ENCODE results near the gene MAP3K7. TPM values are rescaled to one million over a fixed set of nuclear protein-coding genes. Genes with fewer than 3 reads are reported as not detected.

MAP3K7 gene
- total RNA-seq, 1 donor from 2014 or later = 35.9 TPM

DNA sequence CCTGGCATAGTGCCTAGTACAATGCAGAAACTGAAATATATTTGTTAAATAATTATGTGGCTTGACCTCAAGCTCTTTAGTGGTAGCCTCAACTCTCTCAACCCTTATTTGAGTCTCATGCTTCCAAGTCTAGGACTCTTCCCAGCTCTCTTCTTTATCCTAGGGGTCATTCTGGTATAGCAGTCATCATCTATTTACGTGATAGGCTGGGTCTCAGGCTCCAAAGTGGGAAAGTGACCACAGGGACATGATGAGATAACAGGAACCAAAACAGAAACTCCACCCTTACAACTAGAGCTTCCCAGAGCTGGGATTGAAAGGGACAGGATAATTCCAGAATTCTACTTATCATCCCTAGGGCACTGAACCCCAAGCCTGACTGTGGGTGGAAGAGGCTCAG, 17.7 kb upstream of the MAP3K7 start:
- H3K36me3 Mint-ChIP-seq = no peaks in the 10 kb centered on the region
- H3K9me3 Mint-ChIP-seq = no peaks in the 10 kb centered on the region
- TF ChIP-seq, protein P1, sequence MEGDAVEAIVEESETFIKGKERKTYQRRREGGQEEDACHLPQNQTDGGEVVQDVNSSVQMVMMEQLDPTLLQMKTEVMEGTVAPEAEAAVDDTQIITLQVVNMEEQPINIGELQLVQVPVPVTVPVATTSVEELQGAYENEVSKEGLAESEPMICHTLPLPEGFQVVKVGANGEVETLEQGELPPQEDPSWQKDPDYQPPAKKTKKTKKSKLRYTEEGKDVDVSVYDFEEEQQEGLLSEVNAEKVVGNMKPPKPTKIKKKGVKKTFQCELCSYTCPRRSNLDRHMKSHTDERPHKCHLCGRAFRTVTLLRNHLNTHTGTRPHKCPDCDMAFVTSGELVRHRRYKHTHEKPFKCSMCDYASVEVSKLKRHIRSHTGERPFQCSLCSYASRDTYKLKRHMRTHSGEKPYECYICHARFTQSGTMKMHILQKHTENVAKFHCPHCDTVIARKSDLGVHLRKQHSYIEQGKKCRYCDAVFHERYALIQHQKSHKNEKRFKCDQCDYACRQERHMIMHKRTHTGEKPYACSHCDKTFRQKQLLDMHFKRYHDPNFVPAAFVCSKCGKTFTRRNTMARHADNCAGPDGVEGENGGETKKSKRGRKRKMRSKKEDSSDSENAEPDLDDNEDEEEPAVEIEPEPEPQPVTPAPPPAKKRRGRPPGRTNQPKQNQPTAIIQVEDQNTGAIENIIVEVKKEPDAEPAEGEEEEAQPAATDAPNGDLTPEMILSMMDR (IDR thresholded peaks at IDR 0.05; ENCODE audit: unreplicated experiment) = no peak
- H3K27ac Mint-ChIP-seq = no peak overlapping the region
- peaks cover 74% of the 10 kb centered on the region for H3K27me3 Mint-ChIP-seq (ENCODE audit: low read depth)
- H3K4me1 Mint-ChIP-seq = no peaks in the 10 kb centered on the region
- H3K4me3 Mint-ChIP-seq = no peak overlapping the region
- DNase-seq (ENCODE audit: low spot score in 2 of 2, unreplicated experiment in 2 of 2) = no peak

DNA sequence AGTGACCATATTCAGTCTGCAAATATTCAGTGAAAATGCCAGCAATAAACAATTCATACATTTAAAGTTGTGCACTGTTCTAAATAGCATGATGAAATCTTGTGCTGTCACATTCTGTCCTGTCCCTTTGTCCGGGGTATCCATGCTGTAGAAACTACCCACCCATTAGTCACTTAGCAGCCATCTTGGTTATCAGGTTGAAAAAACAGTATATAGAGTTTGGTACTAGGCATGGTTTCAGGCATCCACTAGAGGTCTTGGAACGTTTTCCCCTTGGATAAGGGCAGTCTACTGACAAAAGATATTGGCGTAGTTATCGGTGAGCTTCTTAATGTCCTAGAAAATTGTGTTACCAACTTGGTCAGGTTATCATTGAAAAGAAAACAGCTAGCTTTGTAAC, 12.3 kb upstream of the MAP3K7 start:
- Mint-ChIP-seq H3K36me3 (no peaks in the 10 kb centered on the region), H3K4me3 (no peak overlapping the region), H3K27me3 (ENCODE audit: low read depth) (peaks cover 61% of the 10 kb centered on the region), H3K27ac (no peak overlapping the region), H3K4me1 (no peaks in the 10 kb centered on the region), H3K9me3 (no peaks in the 10 kb centered on the region)
- DNase-seq (ENCODE audit: low spot score in 2 of 2, unreplicated experiment in 2 of 2) = no peak
- TF ChIP-seq, protein P1 (IDR thresholded peaks at IDR 0.05; ENCODE audit: unreplicated experiment) = no peak

DNA sequence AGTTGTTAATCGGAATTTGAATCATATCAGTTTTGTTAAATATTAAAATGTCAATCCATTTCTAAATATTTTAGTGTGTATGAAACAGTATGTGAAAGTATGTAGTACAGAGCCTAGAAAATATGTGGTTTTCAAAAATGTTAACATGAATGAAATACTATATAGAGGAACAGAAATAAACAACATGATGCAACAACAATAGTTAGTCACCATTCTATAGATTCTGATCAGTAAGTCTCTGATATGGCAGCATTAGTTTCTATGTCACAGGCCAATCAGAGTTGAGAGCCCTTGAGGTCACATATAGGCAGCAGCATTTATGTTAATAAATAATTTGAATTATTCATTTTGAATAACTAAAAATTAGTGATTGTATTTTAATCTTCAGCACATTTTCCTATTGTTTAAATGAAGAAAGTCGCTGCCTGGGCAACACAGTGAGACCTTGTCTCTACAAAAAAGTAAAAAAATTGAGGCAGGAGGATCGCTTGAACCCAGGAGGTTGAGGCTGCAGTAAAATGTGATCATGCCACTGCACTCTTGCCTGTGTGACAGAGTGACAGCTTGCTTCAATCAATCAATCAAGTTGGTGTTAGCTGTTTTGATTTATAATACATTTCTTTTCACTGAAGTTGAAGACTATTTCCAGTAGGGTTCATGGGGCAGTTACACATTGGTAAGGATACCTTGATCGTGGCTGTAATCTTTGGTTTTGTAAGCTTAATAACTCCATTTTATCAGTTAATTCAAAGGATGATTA, 11.5 kb upstream of the MAP3K7 start:
- DNase-seq (ENCODE audit: low spot score in 2 of 2, unreplicated experiment in 2 of 2) = no peak
- H3K9me3 Mint-ChIP-seq = no peaks in the 10 kb centered on the region
- no peak overlapping the region for H3K4me3 Mint-ChIP-seq
- H3K27me3 Mint-ChIP-seq (ENCODE audit: low read depth) = peaks cover 60% of the 10 kb centered on the region
- H3K36me3 Mint-ChIP-seq = no peaks in the 10 kb centered on the region
- no peaks in the 10 kb centered on the region for H3K4me1 Mint-ChIP-seq
- H3K27ac Mint-ChIP-seq = no peak overlapping the region
- TF ChIP-seq, protein P1 (IDR thresholded peaks at IDR 0.05; ENCODE audit: unreplicated experiment) = no peak

DNA sequence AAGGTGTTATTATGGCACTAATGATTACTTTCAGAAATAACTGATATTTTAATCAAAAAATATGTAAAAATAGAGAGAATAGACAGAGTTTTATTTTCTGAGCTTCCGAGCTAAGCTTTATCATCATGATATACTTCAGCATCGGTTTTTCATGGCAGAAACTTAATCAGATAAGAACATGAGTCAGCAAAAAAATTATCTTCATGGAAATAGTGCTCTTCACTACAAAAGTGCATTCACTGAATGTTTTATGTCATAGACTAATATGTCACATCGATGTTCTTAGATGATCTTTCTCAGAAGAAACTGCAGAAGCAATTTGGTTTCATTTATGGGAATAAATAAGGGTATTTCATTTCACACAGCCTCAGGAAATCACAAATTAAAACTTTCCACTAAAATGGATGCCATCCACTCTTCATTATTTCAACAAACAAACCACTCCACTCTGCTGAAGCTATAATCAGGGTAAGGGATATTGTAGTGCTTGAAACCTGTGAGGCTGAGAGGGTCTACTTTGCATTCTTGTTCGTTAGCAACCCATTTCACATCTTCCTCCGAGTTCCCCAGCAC, 10.2 kb upstream of the MAP3K7 start:
- Mint-ChIP-seq H3K36me3 (no peaks in the 10 kb centered on the region), H3K9me3 (no peaks in the 10 kb centered on the region), H3K27me3 (ENCODE audit: low read depth) (peaks cover 57% of the 10 kb centered on the region), H3K27ac (no peak overlapping the region), H3K4me1 (no peaks in the 10 kb centered on the region), H3K4me3 (no peak overlapping the region)
- TF ChIP-seq, protein P1 (IDR thresholded peaks at IDR 0.05; ENCODE audit: unreplicated experiment) = no peak
- DNase-seq (ENCODE audit: low spot score in 2 of 2, unreplicated experiment in 2 of 2) = no peak

DNA sequence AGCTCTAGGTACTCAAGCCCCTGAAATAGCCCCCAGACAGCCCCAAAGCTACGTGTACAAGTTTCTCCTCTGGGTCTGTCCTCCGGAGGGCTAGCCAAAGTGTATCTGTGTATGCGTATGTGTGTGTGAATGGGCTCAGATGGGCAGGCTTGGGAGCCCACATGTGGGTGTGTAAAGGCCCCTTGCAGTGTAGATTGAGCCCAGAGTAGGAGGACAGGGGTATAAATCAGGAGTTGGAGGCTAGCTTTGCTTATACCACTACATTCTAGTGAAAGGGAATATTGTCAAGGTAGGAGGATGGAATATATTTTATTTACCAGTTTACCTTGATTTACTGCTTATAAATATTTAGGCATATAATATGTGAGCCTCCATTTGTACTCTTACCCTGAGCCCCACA, 9.0 kb upstream of the MAP3K7 start:
- no peak overlapping the region for H3K4me3 Mint-ChIP-seq
- peaks cover 55% of the 10 kb centered on the region for H3K27me3 Mint-ChIP-seq (ENCODE audit: low read depth)
- H3K36me3 Mint-ChIP-seq = no peaks in the 10 kb centered on the region
- no peaks in the 10 kb centered on the region for H3K9me3 Mint-ChIP-seq
- TF ChIP-seq, protein P1 (IDR thresholded peaks at IDR 0.05; ENCODE audit: unreplicated experiment) = no peak
- no peak for DNase-seq (ENCODE audit: low spot score in 2 of 2, unreplicated experiment in 2 of 2)
- no peaks in the 10 kb centered on the region for H3K4me1 Mint-ChIP-seq
- H3K27ac Mint-ChIP-seq = no peak overlapping the region
